ENCODE results near the gene MID2.

DNA sequence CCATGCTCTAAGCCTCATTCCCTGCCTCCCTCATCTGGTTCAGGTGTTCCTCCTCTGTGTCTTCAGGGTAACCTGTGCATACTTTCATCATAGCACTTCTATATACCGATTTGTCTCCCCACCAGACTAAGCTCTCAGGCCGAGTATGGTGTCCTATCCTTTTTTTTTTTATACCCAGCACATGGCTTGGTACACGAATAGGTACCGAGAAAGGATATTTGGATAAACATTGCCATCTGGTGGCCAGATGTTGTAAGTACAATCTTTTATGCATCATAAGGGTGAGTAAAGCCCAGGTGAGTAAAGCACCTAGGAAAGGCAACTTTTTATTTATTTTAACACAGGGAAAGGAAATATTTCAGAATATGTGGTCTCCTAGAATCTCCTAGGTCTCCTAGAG is 68.4 kb downstream of the MID2 start:
- TF ChIP-seq POLR2A (IDR thresholded peaks at IDR 0.05): no peak
- TF ChIP-seq, protein P1, sequence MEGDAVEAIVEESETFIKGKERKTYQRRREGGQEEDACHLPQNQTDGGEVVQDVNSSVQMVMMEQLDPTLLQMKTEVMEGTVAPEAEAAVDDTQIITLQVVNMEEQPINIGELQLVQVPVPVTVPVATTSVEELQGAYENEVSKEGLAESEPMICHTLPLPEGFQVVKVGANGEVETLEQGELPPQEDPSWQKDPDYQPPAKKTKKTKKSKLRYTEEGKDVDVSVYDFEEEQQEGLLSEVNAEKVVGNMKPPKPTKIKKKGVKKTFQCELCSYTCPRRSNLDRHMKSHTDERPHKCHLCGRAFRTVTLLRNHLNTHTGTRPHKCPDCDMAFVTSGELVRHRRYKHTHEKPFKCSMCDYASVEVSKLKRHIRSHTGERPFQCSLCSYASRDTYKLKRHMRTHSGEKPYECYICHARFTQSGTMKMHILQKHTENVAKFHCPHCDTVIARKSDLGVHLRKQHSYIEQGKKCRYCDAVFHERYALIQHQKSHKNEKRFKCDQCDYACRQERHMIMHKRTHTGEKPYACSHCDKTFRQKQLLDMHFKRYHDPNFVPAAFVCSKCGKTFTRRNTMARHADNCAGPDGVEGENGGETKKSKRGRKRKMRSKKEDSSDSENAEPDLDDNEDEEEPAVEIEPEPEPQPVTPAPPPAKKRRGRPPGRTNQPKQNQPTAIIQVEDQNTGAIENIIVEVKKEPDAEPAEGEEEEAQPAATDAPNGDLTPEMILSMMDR (IDR thresholded peaks at IDR 0.05): peak in 5 of 6 experiments; percentile 46 to 70 (median 63)

Data from Peyer's patch (tissue), 4 donors.